A549 (cell line): Measurements from ENCODE around the gene C1QL1. TPM values are rescaled to one million over a fixed set of nuclear protein-coding genes. Genes with fewer than 3 reads are reported as not detected.

Experiments used
- ATAC-seq, 2 experiments: fragments of 200-7000 bp in 1 of 2; fragments of >200 bp in 1 of 2; cut with Nextera tagmentation in 1 of 2; cut with Tn5 transposase in 1 of 2; 3 replicates each; pipeline versions ENCODE4 v1.8.0 to v1.9.1; 2018 to 2020; ENCODE audit warnings: mild to moderate bottlenecking in 1 of 2, moderate library complexity in 1 of 2
- CTCF ChIA-PET: fragments of 300-600 bp; sonication (Branson Sonifier 250); formaldehyde crosslinking; extraction: SDS; loops from one replicate; lab custom pipeline; 2021; ENCODE audit warnings: antibody characterized with exemption, inconsistent platforms; lab: Yijun Ruan, JAX
- POLR2A ChIA-PET: fragments of 350-600 bp; formaldehyde crosslinking; extraction: SDS; loops from one replicate; lab custom pipeline; 2021; ENCODE audit warnings: antibody characterized with exemption, inconsistent platforms; lab: Yijun Ruan, JAX
- DNase-seq, 2 experiments: peaks; one replicate each; pipeline versions ENCODE4 v3.0.0 to v3.0.0-alpha.2; 2011 to 2016; ENCODE audit warnings: low read depth in 1 of 2, low spot score in 1 of 2
- FAIRE-seq: peaks from 2 replicates; lab custom pipeline; 2011; peaks lifted over from hg19 to GRCh38; lab: Jason Lieb, UNC
- H3K27ac ChIP-seq, 2 experiments: fragments of >200 bp; sonication (Bioruptor Twin); formaldehyde crosslinking; 3 replicates each; pipeline ENCODE4 v1.5.1; 2016 to 2017
- H3K4me1 ChIP-seq: fragments of >200 bp; sonication (Bioruptor Twin); formaldehyde crosslinking; 3 replicates; pipeline ENCODE4 v1.6.1; 2016
- H3K4me2 ChIP-seq: fragments of >200 bp; sonication (Bioruptor Twin); formaldehyde crosslinking; 3 replicates; pipeline ENCODE4 v1.6.1; 2016
- H3K4me3 ChIP-seq: fragments of >200 bp; sonication (Bioruptor Twin); formaldehyde crosslinking; 3 replicates; pipeline ENCODE4 v1.5.1; 2016
- H3K9me3 ChIP-seq: fragments of >200 bp; sonication (Bioruptor Twin); formaldehyde crosslinking; 3 replicates; pipeline ENCODE4 v1.6.1; 2016
- BHLHE40 ChIP-seq: IDR thresholded peaks from 2 replicates; pipeline ENCODE4 v1.6.1; 2012; ENCODE audit warnings: low read depth, low read length, inconsistent platforms
- CBX8 ChIP-seq: fragments of 200-600 bp; sonication (generic); IDR thresholded peaks from 2 replicates; pipeline ENCODE4 v1.6.1; 2016
- CEBPB ChIP-seq, 2 experiments: fragments of >200 bp in 1 of 2; sonication (Bioruptor Twin) in 1 of 2; formaldehyde crosslinking in 1 of 2; IDR thresholded peaks; 2 replicates each; pipeline ENCODE4 v1.6.1; 2012 to 2016
- EHMT2 ChIP-seq: fragments of 200-600 bp; sonication (generic); IDR thresholded peaks from 2 replicates; pipeline ENCODE4 v1.6.1; 2016; ENCODE audit warnings: antibody characterized with exemption, low read depth, mild to moderate bottlenecking, moderate library complexity
- EP300 ChIP-seq, 2 experiments: fragments of >200 bp; sonication (Bioruptor Twin); formaldehyde crosslinking; IDR thresholded peaks; 2 replicates in 1 of 2; 3 replicates in 1 of 2; pipeline ENCODE4 v1.6.1; 2016 to 2017
- GATA3 ChIP-seq: IDR thresholded peaks from 2 replicates; pipeline ENCODE4 v1.6.1; 2012; ENCODE audit warnings: borderline replicate concordance
- HES2 ChIP-seq: fragments of >200 bp; sonication (Bioruptor Twin); formaldehyde crosslinking; IDR thresholded peaks from 2 replicates; pipeline ENCODE4 v1.6.1; 2016
- JUN ChIP-seq, 2 experiments: fragments of >200 bp; sonication (Bioruptor Twin); formaldehyde crosslinking; IDR thresholded peaks; 2 replicates in 1 of 2; 3 replicates in 1 of 2; pipeline ENCODE4 v1.6.1; 2016 to 2017
- JUNB ChIP-seq: fragments of >200 bp; sonication (Bioruptor Twin); formaldehyde crosslinking; IDR thresholded peaks from 2 replicates; pipeline ENCODE4 v1.6.1; 2016
- KDM5A ChIP-seq: fragments of 200-600 bp; sonication (generic); IDR thresholded peaks from 2 replicates; pipeline ENCODE4 v1.6.1; 2016; ENCODE audit warnings: antibody characterized with exemption, mild to moderate bottlenecking
- MAX ChIP-seq: IDR thresholded peaks from 2 replicates; pipeline ENCODE4 v1.6.1; 2012
- PBX3 ChIP-seq: IDR thresholded peaks from 2 replicates; pipeline ENCODE4 v1.6.1; 2012
- PHF8 ChIP-seq: fragments of 200-600 bp; sonication (generic); IDR thresholded peaks from 2 replicates; pipeline ENCODE4 v1.6.1; 2016; ENCODE audit warnings: low read depth, mild to moderate bottlenecking, antibody characterized with exemption, moderate library complexity, borderline replicate concordance
- POLR2AphosphoS2 ChIP-seq: conservative IDR thresholded peaks from 2 replicates; pipeline ENCODE4 v1.6.1; 2012; ENCODE audit warnings: low read length, improper control_type of control experiment, inconsistent platforms
- RAD21 ChIP-seq, 2 experiments: fragments of >200 bp in 1 of 2; sonication (Bioruptor Twin) in 1 of 2; formaldehyde crosslinking in 1 of 2; IDR thresholded peaks in 1 of 2; conservative IDR thresholded peaks in 1 of 2; 2 replicates in 1 of 2; 3 replicates in 1 of 2; pipeline ENCODE4 v1.6.1; 2012 to 2018; ENCODE audit warnings: inconsistent platforms in 1 of 2
- RARB ChIP-seq: fragments of 250-450 bp; sonication (Bioruptor Pico); IDR thresholded peaks from 2 replicates; pipeline ENCODE4 v1.8.0; 2021; ENCODE audit warnings: mild to moderate bottlenecking, moderate library complexity
- RCOR1 ChIP-seq: fragments of 150-350 bp; IDR thresholded peaks from 2 replicates; pipeline ENCODE4 v1.6.1; 2014; ENCODE audit warnings: antibody characterized with exemption, low read length, low read depth
- RFX5 ChIP-seq: fragments of 450-650 bp; IDR thresholded peaks from 2 replicates; pipeline ENCODE4 v1.7.1; 2014; ENCODE audit warnings: antibody characterized with exemption, mild to moderate bottlenecking, moderate library complexity
- SMC3 ChIP-seq: fragments of >200 bp; sonication (Bioruptor Twin); formaldehyde crosslinking; IDR thresholded peaks from 3 replicates; pipeline ENCODE4 v1.6.1; 2018; ENCODE audit warnings: inconsistent platforms
- TFCP2L1 ChIP-seq: fragments of 250-450 bp; sonication (Bioruptor Pico); IDR thresholded peaks from 2 replicates; pipeline ENCODE4 v1.5.0; 2021; ENCODE audit warnings: mild to moderate bottlenecking
- WGBS: methylation state at CpG from one replicate; pipeline ENCODE4 v1.1.6; 2017; ENCODE audit errors: missing lambda C conversion rate; 5-methylcytosine and 5-hydroxymethylcytosine counted together
- polyA plus RNA-seq, 4 experiments: library from polyadenylated mRNA; depleted of rRNA in 3 of 4; stranded (reverse); fragments of >200 nt; fragmentation: RNase III in 1 of 4; extraction: RNeasy Plus Mini Kit Qiagen cat#74134 plus additional on column Dnase treatment in 1 of 4; gene quantifications; 2 replicates in 3 of 4; 3 replicates in 1 of 4; pipeline ENCODE4 v1.2.3, GENCODE V29; 2011 to 2017

C1QL1 gene
- polyA plus RNA-seq, 2 of the 4 experiments (the other 2 are of a cell fraction) = 2.6 to 8.5 TPM

GRCh38 chr17:44924107-44924544 lies 44.0 kb downstream of the C1QL1 start:
- TF ChIP-seq CEBPB (IDR thresholded peaks at IDR 0.05) (no peak), RARB (CRISPR knock-in tag) (peak; percentile 4; the same call in 1 of the 2 replicates), JUNB (no peak), RCOR1 (no peak), POLR2AphosphoS2 (peak; percentile 42; the same call in 1 of the 2 replicates)
- TF ChIP-seq, all 56 proteins: peak for 2
- FAIRE-seq (no peak), DNase-seq (no peak), ATAC-seq (peak in 1 of 2 experiments; percentile 0; a peak in 1 of 6 replicates)
- POLR2A ChIA-PET = no interaction called here
- H3K9me3 ChIP-seq = no peaks in the 10 kb centered on the region
- H3K4me2 ChIP-seq = no peak overlapping the region
- no peak overlapping the region for H3K27ac ChIP-seq
- H3K4me1 ChIP-seq = no peaks in the 10 kb centered on the region; the same call in 2 of the 3 replicates
- 79% methylated on average over 9 of the region's 9 CpGs for WGBS
- CTCF ChIA-PET = interaction anchor here (1.5 to 38.3 kb wide), 7 partner anchors 12 to 210 kb away, joined by 4 to 1853 read pairs (median 107); partner anchors contain the start of genes ACBD4, DCAKD, KIF18B and PLCD3
- no peak overlapping the region for H3K4me3 ChIP-seq

- Histone ChIP-seq H3K4me2 (no peak overlapping the region), H3K4me1 (peaks cover under 1% of the 10 kb centered on the region), H3K9me3 (no peaks in the 10 kb centered on the region), H3K27ac (0 out of 6 replicates have a peak overlapping the region, but pooled peaks of 1 of the 2 experiments have one; percentile 2), H3K4me3 (no peak overlapping the region)
- DNase-seq = no peak
- ChIA-PET POLR2A (no interaction called here), CTCF (interaction anchor here (1.0 to 38.3 kb wide), 10 partner anchors 11 to 211 kb away, joined by 4 to 1853 read pairs (median 76); partner anchors contain the start of genes ACBD4, DCAKD, KIF18B and PLCD3)
- 81% methylated on average over 19 of the region's 19 CpGs for WGBS
- peak in 1 of 2 experiments; percentile 0; a peak in 2 of 6 replicates for ATAC-seq
- TF ChIP-seq MAX = no peak
- TF ChIP-seq GATA3 = 0 out of 2 replicates have a peak, but pooled peaks have one; percentile 8
- peak in 1 of 2 experiments; percentile 4; a peak in 1 of 5 replicates for TF ChIP-seq JUN (IDR thresholded peaks at IDR 0.05)
- TF ChIP-seq TFCP2L1 (CRISPR knock-in tag) = 0 out of 2 replicates have a peak, but pooled peaks have one; percentile 16
- no peak for FAIRE-seq
Measured at GRCh38 chr17:44922746-44923470, 45.2 kb downstream of the C1QL1 start.

GRCh38 chr17:44922136-44922535 lies 46.0 kb downstream of the C1QL1 start:
- Histone ChIP-seq H3K4me3 (no peak overlapping the region), H3K9me3 (no peaks in the 10 kb centered on the region), H3K4me2 (no peak overlapping the region), H3K27ac (no peak overlapping the region), H3K4me1 (peaks cover 8% of the 10 kb centered on the region)
- CTCF ChIA-PET = interaction anchor here (0.6 to 38.3 kb wide), 15 partner anchors 10 to 230 kb away, joined by 3 to 1853 read pairs (median 24); partner anchors contain the start of genes ACBD4, DCAKD, EFTUD2 and KIF18B
- TF ChIP-seq CEBPB (IDR thresholded peaks at IDR 0.05) (no peak), HES2 (no peak), RARB (CRISPR knock-in tag) (no peak), CBX8 (no peak), EP300 (IDR thresholded peaks at IDR 0.05) (no peak), KDM5A (no peak), MAX (no peak), SMC3 (no peak), RAD21 (conservative IDR thresholded peaks at IDR 0.05 in 1 of 2, IDR thresholded peaks at IDR 0.05 in 1 of 2) (no peak)
- no peak for DNase-seq
- WGBS = 85% methylated on average over 6 of the region's 6 CpGs
- POLR2A ChIA-PET = no interaction called here
- ATAC-seq = no peak
- no peak for FAIRE-seq

- Histone ChIP-seq H3K4me2 (no peak overlapping the region), H3K4me3 (no peak overlapping the region)
- TF ChIP-seq EHMT2 (no peak), PBX3 (no peak), JUNB (no peak), RFX5 (no peak), BHLHE40 (no peak), GATA3 (no peak), PHF8 (no peak)
- TF ChIP-seq, all 56 proteins: peak for 0
- Histone ChIP-seq H3K4me1 (peaks cover 17% of the 10 kb centered on the region), H3K27ac (peak overlapping the region in 1 of 2 experiments; percentile 80; a peak in 2 of 6 replicates), H3K9me3 (no peaks in the 10 kb centered on the region)
- ATAC-seq (peak in 1 of 2 experiments; percentile 1; a peak in 1 of 6 replicates), FAIRE-seq (no peak), DNase-seq (no peak)
- POLR2A ChIA-PET = interaction anchor here (1.1 to 2.2 kb wide), 2 partner anchors 98 to 100 kb away, joined by 3 to 12 read pairs; no protein-coding TSS in a partner anchor
- WGBS = 79% methylated on average over 11 of the region's 11 CpGs
- CTCF ChIA-PET = interaction anchor here (0.8 to 38.3 kb wide), 26 partner anchors 10 to 286 kb away, joined by 3 to 1853 read pairs (median 11); partner anchors contain the start of genes ACBD4, C1QL1, DCAKD and EFTUD2
Measured at GRCh38 chr17:44921122-44921882, 46.8 kb downstream of the C1QL1 start.
